GM23248 (cell line): ENCODE measurements around the gene NIPAL4.

Experiments
- EZH2 ChIP-seq: fragments of 200-600 bp; sonication (generic); IDR thresholded peaks from 2 replicates; pipeline ENCODE4 v1.6.1; 2018; ENCODE audit warnings: antibody characterized with exemption, mild to moderate bottlenecking; ENCODE audit not compliant: insufficient read depth, poor library complexity, severe bottlenecking
- EZH2phosphoT487 ChIP-seq: fragments of 200-600 bp; sonication (generic); IDR thresholded peaks from 2 replicates; pipeline ENCODE4 v1.6.1; 2018; ENCODE audit warnings: antibody characterized with exemption, moderate library complexity, mild to moderate bottlenecking, low read depth; ENCODE audit not compliant: insufficient read depth

GRCh38 chr5:157504053-157504452, 44.0 kb downstream of the NIPAL4 start:
- TF ChIP-seq EZH2phosphoT487: no peak
- TF ChIP-seq EZH2: no peak
